Muscle layer of duodenum (tissue), 2 donors: ENCODE results near the gene PHLDB1.
A peak's percentile ranks its signal among the peaks of the same experiment; 100 is the strongest.
"Not testable (repeated sequence)": the region's sequence is repeated elsewhere in the genome, so short reads cannot be mapped to it uniquely, and the experiment has no call there.

ENCODE experiments used
- H3K27ac ChIP-seq: one replicate; pipeline ENCODE4 v1.7.0; 2013; ENCODE audit warnings: mild to moderate bottlenecking, low read length
- H3K27me3 ChIP-seq: one replicate; pipeline ENCODE4 v1.7.0; 2013; ENCODE audit warnings: low read depth, mild to moderate bottlenecking, control low read depth, low read length
- H3K36me3 ChIP-seq, 2 donors: one replicate each; pipeline ENCODE4 v1.7.0; 2013; ENCODE audit warnings: low read length in 2 of 2, control low read depth in 1 of 2, mild to moderate bottlenecking in 1 of 2; ENCODE audit not compliant: insufficient read depth in 2 of 2, control insufficient read depth in 1 of 2
- H3K4me1 ChIP-seq, 2 donors: one replicate each; pipeline ENCODE4 v1.7.0; 2013; ENCODE audit warnings: low read length in 2 of 2, mild to moderate bottlenecking in 2 of 2, control low read depth in 1 of 2, moderate library complexity in 1 of 2; ENCODE audit not compliant: insufficient read depth in 2 of 2, control insufficient read depth in 1 of 2
- H3K4me3 ChIP-seq, 2 donors: one replicate each; pipeline ENCODE4 v1.7.0; 2013; ENCODE audit warnings: low read length in 2 of 2, low read depth in 1 of 2, mild to moderate bottlenecking in 1 of 2
- H3K9me3 ChIP-seq, 2 donors: one replicate each; pipeline ENCODE4 v1.7.0; 2013; ENCODE audit warnings: low read length in 2 of 2, control low read depth in 1 of 2, mild to moderate bottlenecking in 1 of 2; ENCODE audit not compliant: control insufficient read depth in 1 of 2
- donor health status: healthy.

PHLDB1 gene

DNA sequence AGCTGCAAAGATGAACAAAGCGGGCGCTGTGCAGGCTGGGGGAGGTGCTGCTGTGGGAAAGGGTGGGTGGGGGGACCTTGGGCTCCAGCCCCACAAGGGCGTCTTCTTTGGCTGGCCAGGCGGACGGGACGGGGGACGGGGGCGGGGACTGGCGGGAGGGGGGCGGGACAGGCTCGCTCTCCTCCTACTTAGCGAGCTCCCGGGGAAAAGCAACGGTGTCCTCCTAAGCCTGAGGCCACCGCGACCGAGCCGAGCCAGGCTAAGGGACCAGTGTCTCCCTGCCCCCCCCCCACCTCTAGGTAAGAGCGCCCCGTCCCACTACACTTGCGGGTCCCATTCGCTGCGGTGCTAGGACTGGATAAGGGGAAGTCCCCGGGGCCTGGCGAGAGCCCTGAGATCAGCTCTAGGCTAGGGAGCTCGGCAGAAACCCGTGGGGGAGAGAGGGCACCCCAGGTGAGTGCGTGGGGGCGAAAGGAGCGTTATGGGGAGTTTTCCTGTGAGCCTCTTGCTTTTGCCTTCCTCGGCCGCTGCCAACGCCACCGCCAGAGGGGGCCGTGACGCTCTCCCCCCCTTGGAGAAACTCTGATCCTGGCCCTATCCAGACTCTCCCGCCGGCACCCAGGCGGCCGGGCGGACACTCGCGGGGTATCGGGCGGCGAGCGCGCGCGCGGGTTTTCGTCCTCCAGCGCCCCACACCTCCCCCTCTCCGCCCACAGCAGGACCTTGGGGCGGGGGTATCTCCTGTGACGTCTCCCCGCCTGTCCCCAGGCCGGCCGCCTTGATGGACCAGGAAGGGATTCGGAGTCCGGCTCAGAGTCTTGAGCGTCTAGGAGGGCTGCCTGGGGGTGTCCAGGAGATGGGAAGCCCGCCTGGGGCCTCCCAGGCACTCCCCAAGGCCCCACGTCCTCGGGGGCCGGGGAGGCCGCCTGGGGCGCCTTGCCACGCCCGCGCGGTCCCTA, at the start of gene PHLDB1:
PHLDB1 (plus strand) TSS at position 215 of the 959 bp plus-strand sequence. CDS start 6,222 bp downstream, outside the sequence.
- Histone ChIP-seq H3K9me3 (no peaks in the 10 kb centered on the region), H3K4me3 (peak within 1 kb of the TSS; percentile 59 to 60), H3K27me3 (no peaks in the 10 kb centered on the region), H3K36me3 (peaks cover 0 to 13% of the 10 kb centered on the region in 2 donors), H3K27ac (peak within 1 kb of the TSS; percentile 80), H3K4me1 (peaks cover 22 to 53% of the 10 kb centered on the region in 2 donors)

DNA sequence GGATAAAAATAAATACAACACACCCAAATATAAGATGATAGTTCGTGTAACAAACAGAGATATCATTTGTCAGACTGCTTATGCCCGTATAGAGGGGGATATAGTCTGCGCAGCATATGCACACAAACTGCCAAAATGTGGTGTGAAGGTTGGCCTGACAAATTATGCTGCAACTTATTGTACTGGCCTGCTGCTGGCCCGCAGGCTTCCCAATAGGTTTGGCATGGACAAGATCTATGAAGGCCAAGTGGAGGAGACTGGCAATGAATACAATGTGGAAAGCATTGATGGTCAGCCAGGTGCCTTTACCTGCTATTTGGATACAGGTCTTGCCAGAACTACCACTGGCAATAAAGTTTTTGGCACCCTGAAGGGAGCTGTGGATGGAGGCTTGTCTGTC, 46.6 kb upstream of the PHLDB1 start:
- H3K36me3 ChIP-seq = peaks cover 15 to 42% of the 10 kb centered on the region in 2 donors
- no peaks in the 10 kb centered on the region for H3K9me3 ChIP-seq
- H3K27ac ChIP-seq = no peak overlapping the region
- H3K4me3 ChIP-seq = no peak overlapping the region
- no peaks in the 10 kb centered on the region for H3K27me3 ChIP-seq
- peaks cover 0 to 9% of the 10 kb centered on the region in 2 donors for H3K4me1 ChIP-seq

DNA sequence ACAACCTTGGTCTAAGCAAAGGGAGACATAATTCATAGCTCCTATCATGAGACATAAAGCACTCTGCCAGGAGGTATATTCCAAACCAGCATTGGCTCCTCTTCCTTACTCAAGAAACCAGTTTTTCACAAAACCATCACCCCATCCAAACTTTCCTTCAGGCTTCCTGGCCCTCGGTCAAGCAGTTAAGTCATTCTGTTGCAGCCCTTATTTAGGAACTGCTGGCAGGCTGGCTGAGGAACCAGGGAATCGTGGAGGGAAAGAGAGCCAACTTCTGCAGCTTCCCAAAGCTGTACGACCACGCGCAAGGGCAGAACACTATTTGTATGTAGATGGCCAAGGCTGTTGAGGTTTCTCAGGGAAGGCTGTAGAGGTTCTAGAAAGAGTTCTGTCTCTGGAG, 42.4 kb upstream of the PHLDB1 start:
- Histone ChIP-seq H3K4me1 (peaks cover 0 to 9% of the 10 kb centered on the region in 2 donors), H3K36me3 (peaks cover 0 to 9% of the 10 kb centered on the region in 2 donors), H3K4me3 (peak overlapping the region in 1 of 2 donors; percentile 37), H3K9me3 (no peaks in the 10 kb centered on the region), H3K27me3 (no peaks in the 10 kb centered on the region), H3K27ac (no peak overlapping the region)

DNA sequence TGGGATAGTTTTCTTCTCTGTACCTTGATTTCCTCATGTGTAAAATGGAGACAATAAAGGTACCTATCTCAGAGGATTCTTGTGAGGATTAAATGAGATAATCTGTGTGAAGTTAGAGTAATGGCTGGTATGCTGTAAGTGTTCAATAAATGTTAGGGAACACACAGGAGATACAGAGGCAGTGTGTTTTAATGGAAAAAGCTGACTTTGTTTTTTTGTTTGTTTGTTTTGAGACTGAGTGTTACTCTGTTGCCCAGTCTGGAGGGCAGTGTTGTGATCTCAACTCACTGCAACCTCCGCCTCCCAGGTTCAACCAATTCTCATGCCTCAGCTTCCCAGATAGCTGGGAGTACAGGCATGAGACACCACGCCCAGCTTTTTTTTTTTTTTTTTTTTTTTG, 37.7 kb upstream of the PHLDB1 start:
- peaks cover 0 to 9% of the 10 kb centered on the region in 2 donors for H3K36me3 ChIP-seq
- H3K27ac ChIP-seq = no peak overlapping the region
- H3K27me3 ChIP-seq = no peaks in the 10 kb centered on the region
- peaks cover 8 to 20% of the 10 kb centered on the region in 2 donors for H3K4me1 ChIP-seq
- H3K9me3 ChIP-seq = no peaks in the 10 kb centered on the region
- no peak overlapping the region for H3K4me3 ChIP-seq

DNA sequence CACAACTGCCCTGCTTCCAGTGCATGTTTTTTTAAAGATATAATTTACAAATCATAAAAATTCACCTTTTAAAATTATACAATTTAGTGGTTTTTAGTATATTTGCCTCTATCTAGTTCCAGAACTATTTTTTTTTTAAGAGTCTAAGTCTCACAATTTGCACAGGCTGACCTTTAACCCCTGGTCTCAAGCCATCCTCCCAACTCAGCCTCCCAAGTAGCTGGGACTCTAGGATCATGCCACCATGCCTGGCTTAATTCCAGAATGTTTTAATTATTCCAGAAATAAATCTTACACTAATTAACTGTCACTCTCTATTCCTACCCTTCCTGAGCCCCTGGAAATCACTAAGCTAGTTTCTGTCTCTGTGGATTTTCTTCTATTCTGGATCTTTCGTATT, 36.6 kb upstream of the PHLDB1 start:
- Histone ChIP-seq H3K27ac (no peak overlapping the region), H3K27me3 (no peaks in the 10 kb centered on the region), H3K4me3 (no peak overlapping the region), H3K9me3 (no peaks in the 10 kb centered on the region), H3K36me3 (peaks cover 0 to 9% of the 10 kb centered on the region in 2 donors), H3K4me1 (peaks cover 13 to 26% of the 10 kb centered on the region in 2 donors)

DNA sequence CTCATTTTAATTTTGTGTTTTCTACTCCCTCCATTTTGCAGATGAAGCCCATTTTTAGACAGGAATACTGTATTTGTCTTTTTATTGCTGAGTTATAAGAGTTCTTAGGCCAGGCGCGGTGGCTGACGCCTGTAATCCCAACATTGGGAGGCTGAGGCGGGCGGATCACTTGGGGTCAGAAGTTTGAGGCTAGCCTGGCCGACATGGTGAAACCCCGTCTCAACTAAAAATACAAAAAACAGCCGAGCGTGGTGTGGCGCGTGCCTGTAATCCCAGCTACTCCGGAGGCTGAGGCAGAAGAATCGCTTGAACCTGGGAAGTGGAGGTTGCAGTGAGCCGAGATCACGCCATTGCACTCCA, 35.7 kb upstream of the PHLDB1 start:
- peak overlapping the region; percentile 88 for H3K27ac ChIP-seq
- not testable (repeated sequence) for H3K36me3 ChIP-seq, H3K27me3 ChIP-seq, H3K9me3 ChIP-seq
- H3K4me1 ChIP-seq = peaks cover 13 to 35% of the 10 kb centered on the region in 2 donors
- peak overlapping the region; percentile 70 to 91 for H3K4me3 ChIP-seq

DNA sequence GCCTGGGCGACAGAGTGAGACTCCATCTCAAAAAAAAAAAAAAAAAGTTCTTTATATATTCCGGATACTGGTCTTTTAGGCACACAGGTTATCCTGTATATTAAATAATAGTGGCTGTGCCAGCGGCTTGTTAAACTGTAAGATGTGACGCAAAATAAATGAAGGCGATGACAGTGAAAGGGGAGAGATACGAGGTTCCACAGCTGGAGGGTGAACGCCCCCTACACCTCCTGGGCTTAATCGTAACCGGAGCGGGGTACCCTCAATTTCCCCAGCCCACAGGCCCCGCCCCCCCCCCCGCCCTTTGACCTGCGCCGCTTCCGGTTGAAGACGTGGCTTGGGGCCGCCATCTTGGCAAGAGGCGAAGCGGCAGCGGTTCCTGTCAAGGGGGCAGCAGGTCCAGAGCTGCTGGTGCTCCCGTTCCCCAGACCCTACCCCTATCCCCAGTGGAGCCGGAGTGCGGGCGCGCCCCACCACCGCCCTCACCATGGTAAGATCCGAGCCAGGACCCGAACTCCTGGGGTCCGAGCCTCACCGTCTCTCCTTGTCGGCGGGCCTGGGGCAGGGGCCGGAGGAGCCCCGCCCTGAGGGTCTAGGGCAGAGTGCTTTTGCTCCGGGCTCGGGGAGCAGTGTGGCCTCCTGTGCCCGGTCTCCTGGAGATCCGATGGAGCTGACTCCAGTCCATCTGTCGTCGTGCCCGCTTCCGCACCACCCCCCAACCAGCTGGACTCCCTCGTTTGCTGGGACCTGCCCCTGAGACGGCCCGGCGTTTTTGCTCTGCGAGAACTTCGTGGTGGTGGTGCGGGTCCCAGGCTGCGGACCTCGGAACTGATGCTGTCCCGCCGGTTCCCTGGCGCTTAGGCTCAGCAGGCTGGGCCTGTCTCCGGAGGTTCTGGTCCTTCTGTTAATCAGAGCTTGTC, 35.1 kb upstream of the PHLDB1 start, which contains the start of gene ARCN1:
ARCN1 (plus strand) TSS at position 349 of the 920 bp plus-strand sequence; CDS start at position 488, 139 bp downstream.
- Histone ChIP-seq H3K36me3 (peaks cover 0 to 9% of the 10 kb centered on the region in 2 donors), H3K9me3 (no peaks in the 10 kb centered on the region), H3K27me3 (no peaks in the 10 kb centered on the region), H3K4me3 (peak within 1 kb of the TSS; percentile 76 to 91), H3K27ac (peak within 1 kb of the TSS; percentile 88), H3K4me1 (peaks cover 13 to 37% of the 10 kb centered on the region in 2 donors)

DNA sequence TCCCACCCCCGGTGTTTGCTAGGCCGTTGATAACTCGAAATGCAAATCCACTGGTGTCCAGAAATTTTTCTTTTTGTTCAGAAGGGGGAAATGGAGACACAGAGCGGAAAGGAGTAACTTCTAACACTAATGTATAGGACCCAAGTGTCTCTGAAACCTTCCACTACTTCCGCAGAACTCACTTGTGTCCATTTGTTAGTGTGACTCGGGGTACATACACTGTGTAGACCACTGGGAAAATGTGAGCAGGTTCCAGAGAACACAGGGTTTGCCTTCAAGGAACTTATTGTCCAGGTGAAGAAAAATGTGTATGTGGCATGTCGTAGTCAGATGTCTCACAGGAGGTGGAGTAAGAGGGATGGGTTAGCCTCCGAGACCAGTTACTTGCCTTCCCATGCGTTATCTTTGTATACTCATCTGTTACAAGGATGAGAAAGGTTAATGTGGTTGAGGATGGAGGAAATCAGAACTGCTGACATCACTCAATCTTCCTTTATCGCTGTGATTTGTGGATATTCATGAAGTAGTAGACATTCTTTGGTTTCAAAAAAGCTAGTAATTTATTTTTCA, 34.3 kb upstream of the PHLDB1 start:
- Histone ChIP-seq H3K27me3 (no peaks in the 10 kb centered on the region), H3K27ac (peak overlapping the region; percentile 88), H3K4me1 (peaks cover 13 to 37% of the 10 kb centered on the region in 2 donors), H3K9me3 (no peaks in the 10 kb centered on the region), H3K36me3 (peaks cover 0 to 9% of the 10 kb centered on the region in 2 donors), H3K4me3 (peak overlapping the region; percentile 76 to 91)

DNA sequence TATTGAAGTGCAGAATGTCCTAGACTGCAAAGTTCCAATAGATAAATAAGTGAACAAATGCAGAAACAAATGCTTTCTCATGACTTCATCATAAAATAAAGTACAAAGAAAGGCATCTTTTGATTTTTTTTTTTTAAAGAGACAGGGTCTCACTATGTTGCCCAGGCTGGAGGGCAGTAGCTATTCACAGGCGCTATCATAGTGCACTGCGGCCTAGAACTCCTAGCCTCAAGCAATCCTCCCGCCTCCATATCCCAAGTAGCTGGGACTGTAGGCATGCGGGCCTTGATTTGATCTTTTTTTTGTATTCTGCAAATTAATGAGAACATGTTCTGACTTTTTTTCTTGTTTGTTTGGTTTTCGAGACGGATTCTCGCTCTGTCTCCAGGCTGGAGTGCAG, 32.8 kb upstream of the PHLDB1 start:
- peaks cover 0 to 9% of the 10 kb centered on the region in 2 donors for H3K36me3 ChIP-seq
- peak overlapping the region in 1 of 2 donors; percentile 43 for H3K4me3 ChIP-seq
- H3K27ac ChIP-seq = no peak overlapping the region
- H3K9me3 ChIP-seq = no peaks in the 10 kb centered on the region
- H3K27me3 ChIP-seq = no peaks in the 10 kb centered on the region
- peaks cover 13 to 37% of the 10 kb centered on the region in 2 donors for H3K4me1 ChIP-seq

DNA sequence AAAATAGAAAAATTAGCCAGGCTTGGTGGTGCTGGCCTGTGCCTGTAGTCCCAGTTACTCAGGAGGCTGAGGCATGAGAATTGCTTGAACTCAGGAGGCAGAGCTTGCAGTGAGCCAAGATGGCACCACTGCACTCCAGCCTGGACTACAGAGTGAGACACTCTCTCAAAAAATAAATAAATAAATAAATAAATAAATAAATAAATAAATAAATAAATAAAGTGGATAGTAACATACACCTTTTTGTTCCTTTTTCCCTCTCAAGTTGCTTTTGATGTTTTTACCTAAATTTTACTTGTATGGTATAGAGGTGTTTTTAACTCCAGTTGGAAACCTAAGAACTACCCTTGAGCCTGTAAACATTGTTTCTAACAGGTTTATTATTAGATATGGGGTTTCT, 29.4 kb upstream of the PHLDB1 start:
- Histone ChIP-seq H3K36me3 (peaks cover 11 to 12% of the 10 kb centered on the region in 2 donors), H3K4me1 (peaks cover 17 to 37% of the 10 kb centered on the region in 2 donors)
- not testable (repeated sequence) for H3K27me3 ChIP-seq, H3K9me3 ChIP-seq, H3K27ac ChIP-seq, H3K4me3 ChIP-seq
